NCI-H774 (cell line): Measurements from ENCODE around the gene RSPO4.

Source experiments
- DNase-seq: peaks from one replicate; lab custom pipeline; 2025; lab: John Stamatoyannopoulos, UW

The RSPO4 gene

DNA sequence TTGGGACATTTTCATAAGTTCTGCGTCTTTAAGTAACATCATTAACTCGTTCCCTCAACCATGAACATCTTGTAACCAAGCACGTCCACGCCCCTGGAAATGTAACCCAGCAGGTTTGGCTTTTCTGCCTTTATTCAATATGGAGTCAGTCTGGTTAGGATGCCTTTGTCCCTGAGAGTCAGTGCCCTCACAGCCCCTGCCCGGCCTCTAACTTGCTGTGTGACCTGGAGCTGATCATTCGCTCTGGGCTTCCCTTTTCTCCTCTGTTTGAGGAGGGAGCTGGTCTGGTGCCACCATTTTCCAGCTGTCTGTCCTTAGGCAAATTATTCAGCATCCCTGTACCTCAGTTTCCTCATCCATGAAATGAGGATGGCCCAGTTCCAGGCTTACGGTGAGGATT lies 59.5 kb downstream of the RSPO4 start:
- no peak for DNase-seq

DNA sequence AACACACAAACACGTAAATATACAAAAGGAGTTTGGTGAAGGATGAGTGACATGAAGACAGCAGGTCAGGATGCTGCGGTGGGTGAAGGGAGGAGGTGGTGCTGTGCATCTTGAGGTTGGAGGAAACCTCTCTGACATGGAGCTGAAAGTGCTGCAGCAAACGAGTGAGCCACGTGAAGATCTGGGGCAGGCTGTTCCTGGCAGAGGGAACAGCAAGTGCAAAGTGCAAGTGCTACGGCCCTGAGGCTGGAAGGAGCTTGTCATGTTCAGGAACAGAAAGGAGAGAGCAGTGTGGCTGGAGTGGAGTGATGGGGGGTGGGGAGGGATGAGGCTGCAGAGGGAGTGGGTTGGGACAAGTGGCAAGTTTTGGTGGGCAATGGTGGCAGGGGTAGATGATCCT lies 61.2 kb downstream of the RSPO4 start:
- no peak for DNase-seq

- no peak for DNase-seq
These were observed 62.5 kb downstream of the RSPO4 start for GRCh38 chr20:939606-940005.

DNA sequence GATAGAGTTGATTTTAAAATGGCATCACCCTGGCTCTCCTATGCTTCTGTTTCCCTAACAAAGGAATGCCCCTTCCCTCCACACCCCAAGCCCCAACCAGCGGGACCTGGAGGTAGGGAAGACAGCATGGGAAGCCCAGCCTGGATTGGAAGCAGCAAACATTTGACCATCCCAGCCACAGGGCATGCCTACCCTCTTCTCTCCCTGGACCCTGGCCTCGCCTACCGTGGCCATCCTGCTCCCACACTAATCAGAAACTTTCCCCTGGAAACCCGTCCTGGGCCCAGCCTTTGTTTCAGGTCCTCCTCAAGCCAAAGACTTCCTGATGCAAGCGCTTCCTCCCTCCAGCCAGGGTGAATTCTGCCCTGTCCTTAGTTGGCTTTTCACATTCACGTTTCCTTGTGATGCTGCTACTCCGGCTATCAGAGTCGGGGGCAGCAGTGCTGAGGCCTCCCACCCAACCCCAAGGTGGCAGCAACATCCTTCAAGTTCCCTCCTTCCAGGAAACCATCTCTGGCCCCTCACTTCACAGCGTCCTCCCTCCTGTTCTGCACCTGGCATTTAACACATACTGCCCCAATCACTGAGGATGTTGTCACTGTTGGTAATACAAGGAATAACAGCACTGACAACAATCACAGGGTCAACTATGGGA lies 67.8 kb downstream of the RSPO4 start:
- DNase-seq, result no peak

DNA sequence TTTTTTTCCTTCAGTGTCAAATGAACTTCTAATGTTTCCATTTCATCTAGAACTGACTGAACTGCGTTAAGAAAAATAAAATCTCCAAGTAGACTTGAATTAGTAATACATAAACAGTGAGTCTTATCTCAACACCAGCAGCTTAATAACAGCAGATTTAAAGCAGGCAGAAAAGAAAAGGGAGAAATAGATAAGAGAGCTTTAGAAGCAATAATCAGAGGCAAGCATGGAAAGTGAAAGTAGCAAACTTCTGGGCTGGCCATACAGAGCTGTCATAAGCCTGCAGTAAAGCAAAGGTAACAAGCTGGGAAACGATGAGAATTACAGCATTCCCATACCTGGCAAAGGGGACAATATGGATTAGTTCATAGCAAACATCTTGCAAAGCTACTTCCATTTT lies 69.1 kb downstream of the RSPO4 start:
- no peak for DNase-seq

DNA sequence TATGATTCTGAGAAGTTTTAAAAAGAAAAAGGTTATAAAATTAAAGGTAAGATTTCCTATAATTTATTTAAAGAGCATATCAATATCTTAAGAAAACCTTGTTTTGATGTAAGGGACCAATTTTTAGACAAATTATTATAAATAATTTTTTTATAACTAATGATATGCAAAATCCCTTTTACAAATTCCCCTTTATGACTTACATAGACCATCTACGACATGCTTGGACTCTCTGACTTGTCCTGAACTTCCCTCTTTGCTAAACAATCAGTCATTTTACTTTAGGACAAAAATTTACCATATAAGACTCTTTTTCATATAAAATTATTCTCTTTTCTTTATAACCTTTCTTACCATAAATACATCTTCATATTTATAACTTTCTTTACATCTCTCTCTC lies 70.7 kb downstream of the RSPO4 start:
- DNase-seq, result no peak

DNA sequence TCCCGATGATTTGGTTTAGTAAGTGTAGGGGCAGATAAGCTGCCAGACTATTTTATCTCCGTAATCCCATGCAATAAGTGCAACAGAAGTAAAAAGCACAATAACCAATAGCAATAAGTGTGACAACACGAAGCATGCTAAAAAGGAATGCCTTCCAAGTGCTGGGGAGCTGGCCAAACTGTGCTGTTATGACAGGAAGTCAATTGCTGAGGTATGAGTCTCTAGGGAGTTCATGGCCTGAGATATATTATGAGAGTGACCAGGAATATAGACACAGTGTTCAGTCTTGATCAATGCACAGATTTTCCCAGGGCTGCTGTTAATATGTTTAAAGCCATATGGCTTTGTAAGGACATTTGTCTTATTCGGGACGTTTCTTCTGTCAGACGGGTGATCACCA lies 75.4 kb downstream of the RSPO4 start:
- no peak for DNase-seq

DNA sequence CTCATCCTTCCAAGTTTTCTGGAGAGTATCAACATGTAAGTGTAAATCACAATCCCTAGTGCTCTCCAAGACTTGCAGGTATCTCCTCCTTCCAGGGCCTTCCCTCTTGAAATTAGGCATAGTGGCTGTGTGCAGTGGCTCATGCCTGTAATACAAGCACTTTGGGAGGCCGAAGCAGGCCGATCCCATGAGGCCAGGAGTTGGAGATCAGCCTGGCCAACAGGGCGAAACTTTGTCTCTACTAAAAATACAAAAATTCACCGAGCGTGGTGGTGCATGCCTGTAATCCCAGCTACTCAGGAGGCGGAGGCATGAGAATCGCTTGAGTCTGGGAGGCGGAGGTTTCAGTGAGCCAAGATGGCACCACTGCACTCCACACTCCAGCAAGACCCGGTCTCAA lies 76.6 kb downstream of the RSPO4 start:
- no peak for DNase-seq

DNA sequence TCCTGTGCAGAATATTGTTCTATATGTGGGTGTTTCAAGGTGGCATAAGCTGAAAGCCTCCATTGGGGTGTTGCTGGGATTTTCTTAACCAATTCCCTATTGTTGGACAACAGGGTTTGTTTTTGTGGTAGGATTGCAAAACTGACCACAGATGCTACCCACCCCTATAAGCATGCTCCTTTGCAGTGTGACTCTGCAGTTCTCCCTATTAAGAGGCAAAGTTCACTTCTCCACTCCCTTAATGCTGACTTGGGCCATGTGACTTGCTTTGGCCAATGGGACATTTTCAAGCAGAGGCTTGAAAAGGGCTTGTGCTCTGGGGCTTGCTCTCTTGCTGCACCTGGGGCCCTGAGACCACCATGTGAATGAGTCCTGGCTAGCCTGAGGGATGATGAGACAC lies 77.5 kb downstream of the RSPO4 start:
- DNase-seq, result no peak

- no peak for DNase-seq
These were observed 79.3 kb downstream of the RSPO4 start for GRCh38 chr20:922781-923180.

- DNase-seq, result no peak
These were observed 81.0 kb downstream of the RSPO4 start for GRCh38 chr20:921068-921467.

GRCh38 chr20:920311-920710 lies 81.8 kb downstream of the RSPO4 start:
- DNase-seq, result no peak

DNA sequence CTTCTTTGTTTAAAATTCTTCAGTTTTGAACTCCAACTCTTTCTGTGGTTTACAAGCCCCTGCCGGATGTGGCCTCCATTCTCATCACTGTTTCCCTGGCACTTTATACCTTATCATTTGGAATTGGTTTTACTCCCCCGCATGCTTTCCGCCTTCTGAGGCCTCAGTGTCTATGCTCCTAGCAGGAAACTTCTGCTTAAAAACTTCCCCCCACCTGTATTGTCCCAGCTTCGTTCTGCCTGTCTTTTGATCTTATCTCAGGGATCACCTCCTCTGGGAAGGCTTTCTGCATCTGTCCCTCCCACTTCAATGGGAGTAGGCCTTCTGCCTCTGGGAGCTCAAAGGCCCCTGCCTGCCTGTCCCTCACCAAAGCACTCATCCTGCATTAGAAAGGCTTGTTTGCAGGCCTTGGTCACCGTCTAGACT lies 82.6 kb downstream of the RSPO4 start:
- no peak for DNase-seq

GRCh38 chr20:917416-917815 lies 84.7 kb downstream of the RSPO4 start:
- no peak for DNase-seq

GRCh38 chr20:916825-917224 lies 85.3 kb downstream of the RSPO4 start:
- no peak for DNase-seq

DNA sequence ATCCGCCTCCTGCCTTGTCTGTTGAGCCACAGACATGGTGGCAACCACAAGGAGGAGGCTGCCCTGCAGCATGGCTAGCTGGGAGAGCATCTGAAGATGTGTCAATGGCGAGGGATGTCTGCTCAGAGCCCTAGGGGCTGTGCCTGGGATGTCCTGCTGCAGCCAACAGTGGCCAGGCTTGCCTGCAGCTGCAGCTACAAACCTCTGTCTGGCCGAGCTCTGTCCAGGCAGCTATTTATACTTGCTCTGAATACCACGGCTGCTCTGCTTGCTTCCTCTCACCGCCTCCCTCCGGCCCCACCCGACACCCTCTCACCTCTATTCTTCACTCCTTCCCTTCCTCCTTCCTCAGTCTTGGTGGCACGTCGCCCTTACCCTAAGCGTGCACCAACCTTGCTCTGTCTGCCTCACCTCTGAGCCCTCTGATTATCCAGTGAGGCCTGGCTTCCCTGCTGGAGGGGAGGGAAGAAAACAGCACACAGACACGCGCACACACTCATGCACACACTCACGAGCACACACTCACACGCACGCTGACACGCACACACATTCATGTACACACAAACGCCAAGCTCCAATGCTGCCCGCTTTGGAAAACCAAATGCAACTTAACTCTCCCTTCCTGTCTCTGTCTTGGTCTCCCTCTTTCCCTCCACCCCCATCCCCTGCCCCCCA lies 85.8 kb downstream of the RSPO4 start, which contains the start of gene ANGPT4:
Gene ANGPT4, minus strand, starts transcription at position 210 of the 675 bp plus-strand sequence. Its CDS starts 120 bp downstream, at position 90.
- DNase-seq, result no peak

DNA sequence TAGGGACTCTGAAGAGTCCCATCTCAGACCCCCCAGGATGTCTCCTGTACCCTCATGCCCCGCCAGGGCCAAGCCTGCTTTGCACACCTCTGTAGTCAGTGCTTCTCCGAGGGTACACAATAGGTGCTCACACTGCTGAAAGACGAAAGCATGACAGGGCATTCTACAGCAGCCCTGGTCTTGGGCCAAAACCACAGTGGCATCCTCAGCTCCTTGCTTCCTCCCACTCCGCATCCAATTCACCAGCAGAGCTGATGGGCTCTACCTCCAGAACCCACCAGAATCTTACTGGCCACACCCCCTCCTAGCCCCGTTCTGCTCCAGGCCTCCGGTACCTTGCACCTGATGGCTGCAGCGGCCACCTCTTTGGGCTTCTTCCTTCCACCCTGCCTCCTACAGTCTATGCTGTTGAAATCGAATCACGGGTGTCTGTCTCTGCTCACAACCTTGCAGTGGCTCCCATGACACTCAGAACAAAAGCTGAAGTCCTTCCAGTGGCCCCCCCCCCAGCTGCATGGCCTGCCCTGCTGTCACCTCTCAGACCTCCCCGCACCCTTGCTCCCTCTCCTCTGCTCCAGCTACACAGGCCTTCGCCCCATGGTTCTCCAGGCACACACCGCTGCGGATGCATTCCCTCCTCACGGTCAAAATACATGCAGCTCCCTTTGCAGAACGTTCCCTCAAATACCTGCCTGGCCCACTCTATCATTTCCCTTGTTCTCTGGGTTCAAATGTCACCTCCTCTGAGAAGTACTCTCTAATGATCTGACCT lies 87.2 kb downstream of the RSPO4 start:
- DNase-seq, result no peak

DNA sequence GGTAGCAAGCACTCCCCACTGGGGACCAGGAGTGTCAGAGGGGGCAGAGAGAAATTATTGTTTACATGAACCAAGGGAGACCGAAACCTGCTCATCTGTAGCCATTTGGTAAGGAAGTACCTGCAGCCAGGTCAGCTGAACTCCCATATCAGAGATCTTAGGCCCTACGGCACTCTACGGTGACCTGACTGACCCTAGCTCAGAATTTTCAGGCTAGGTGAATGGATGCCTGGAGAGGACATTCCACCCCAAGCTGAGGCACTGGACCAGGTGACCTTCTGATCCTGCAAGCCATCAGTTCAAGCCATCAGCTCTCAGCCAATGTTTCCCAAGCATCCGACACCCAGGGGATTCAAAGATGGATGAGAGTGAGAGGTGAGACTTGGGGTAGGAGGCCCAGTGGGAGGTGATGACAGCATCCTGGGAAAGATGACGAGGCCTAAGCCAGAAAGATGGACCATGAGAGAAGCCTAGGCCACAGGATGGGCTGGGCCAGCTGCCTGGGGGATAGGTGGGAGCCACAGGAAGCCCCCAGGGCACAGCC lies 88.7 kb downstream of the RSPO4 start:
- no peak for DNase-seq

DNA sequence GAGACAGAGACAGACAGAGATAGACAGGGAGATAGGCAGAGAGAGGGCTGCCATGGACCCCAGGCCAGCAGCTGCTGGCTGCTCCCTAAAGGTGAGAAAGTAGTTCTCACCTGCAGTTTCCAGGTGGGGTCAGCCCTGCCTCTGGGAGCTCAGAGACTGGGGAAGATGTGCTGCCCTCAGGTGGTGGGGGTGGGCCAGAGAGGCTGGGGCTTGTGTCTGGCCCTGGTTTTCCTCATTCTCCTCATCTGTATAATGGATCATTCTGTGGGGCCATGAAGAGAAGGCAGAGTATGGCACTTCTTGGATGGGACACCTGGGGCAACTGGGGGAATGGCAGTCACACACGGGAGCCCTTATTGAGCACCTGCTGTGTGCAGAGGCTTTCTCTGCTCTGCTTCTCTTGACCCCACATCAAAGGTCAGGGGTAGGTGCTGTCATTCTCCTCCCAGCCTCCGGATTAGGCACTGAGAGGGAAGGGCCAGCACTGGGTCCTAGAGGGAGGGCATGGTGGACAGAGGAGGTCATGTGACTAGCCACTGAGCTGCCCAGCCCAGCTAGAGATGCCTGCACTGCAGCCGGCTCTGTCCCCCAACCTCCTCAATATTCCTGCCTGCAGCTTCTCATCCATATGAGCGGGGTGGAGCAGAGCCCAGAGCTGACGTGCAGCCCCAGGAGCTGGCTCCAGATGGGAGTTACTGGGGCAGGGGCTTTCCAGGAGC lies 90.1 kb downstream of the RSPO4 start:
- no peak for DNase-seq

GRCh38 chr20:910870-911770 lies 91.0 kb downstream of the RSPO4 start:
- DNase-seq, result no peak
